Measurements from ENCODE around the gene CRACR2B.

Gene CRACR2B

GRCh38 chr11:823441-824291 is 4.1 kb upstream of the CRACR2B start:
- no peak for TF ChIP-seq REST (IDR thresholded peaks at IDR 0.05; ENCODE audit: insufficient read depth in 1 of 2, low read depth in 2 of 2, low read length in 2 of 2)
- TF ChIP-seq FOXP2 (optimal IDR thresholded peaks at IDR 0.05; ENCODE audit: borderline replicate concordance, extremely low read depth, extremely low read length, insufficient read depth): no peak
- no peak for TF ChIP-seq SIN3A (IDR thresholded peaks at IDR 0.05; ENCODE audit: borderline replicate concordance, insufficient read depth, low read length)
- no peak for TF ChIP-seq POLR2AphosphoS5 (IDR thresholded peaks at IDR 0.05; ENCODE audit: low read depth, low read length)
- TF ChIP-seq TAF1 (IDR thresholded peaks at IDR 0.05; ENCODE audit: borderline replicate concordance, insufficient read depth, low read length): no peak

- no peak for TF ChIP-seq REST (IDR thresholded peaks at IDR 0.05; ENCODE audit: insufficient read depth in 1 of 2, low read depth in 2 of 2, low read length in 2 of 2)
- TF ChIP-seq TAF1 (IDR thresholded peaks at IDR 0.05; ENCODE audit: borderline replicate concordance, insufficient read depth, low read length): no peak
- TF ChIP-seq FOXP2 (optimal IDR thresholded peaks at IDR 0.05; ENCODE audit: borderline replicate concordance, extremely low read depth, extremely low read length, insufficient read depth): no peak
- no peak for TF ChIP-seq POLR2AphosphoS5 (IDR thresholded peaks at IDR 0.05; ENCODE audit: low read depth, low read length)
- no peak for TF ChIP-seq SIN3A (IDR thresholded peaks at IDR 0.05; ENCODE audit: borderline replicate concordance, insufficient read depth, low read length)
Observed at GRCh38 chr11:824292-824880, 3.3 kb upstream of the CRACR2B start.

- TF ChIP-seq REST (IDR thresholded peaks at IDR 0.05; ENCODE audit: insufficient read depth in 1 of 2, low read depth in 2 of 2, low read length in 2 of 2) (no peak), POLR2AphosphoS5 (IDR thresholded peaks at IDR 0.05; ENCODE audit: low read depth, low read length) (no peak), FOXP2 (optimal IDR thresholded peaks at IDR 0.05; ENCODE audit: borderline replicate concordance, extremely low read depth, extremely low read length, insufficient read depth) (no peak), TAF1 (IDR thresholded peaks at IDR 0.05; ENCODE audit: borderline replicate concordance, insufficient read depth, low read length) (no peak), SIN3A (IDR thresholded peaks at IDR 0.05; ENCODE audit: borderline replicate concordance, insufficient read depth, low read length) (no peak)
Observed at GRCh38 chr11:824942-825341, 2.8 kb upstream of the CRACR2B start.

- TF ChIP-seq TAF1 (IDR thresholded peaks at IDR 0.05; ENCODE audit: borderline replicate concordance, insufficient read depth, low read length): no peak
- no peak for TF ChIP-seq REST (IDR thresholded peaks at IDR 0.05; ENCODE audit: insufficient read depth in 1 of 2, low read depth in 2 of 2, low read length in 2 of 2)
- no peak for TF ChIP-seq SIN3A (IDR thresholded peaks at IDR 0.05; ENCODE audit: borderline replicate concordance, insufficient read depth, low read length)
- no peak for TF ChIP-seq FOXP2 (optimal IDR thresholded peaks at IDR 0.05; ENCODE audit: borderline replicate concordance, extremely low read depth, extremely low read length, insufficient read depth)
- no peak; the same call in 1 of the 2 replicates for TF ChIP-seq POLR2AphosphoS5 (IDR thresholded peaks at IDR 0.05; ENCODE audit: low read depth, low read length)
Observed at GRCh38 chr11:825366-826226, 2.1 kb upstream of the CRACR2B start.

All from PFSK-1 (cell line).